ENCODE results near the gene PXMP4. TPM values are rescaled to one million over a fixed set of nuclear protein-coding genes. Genes with fewer than 3 reads are reported as not detected.

The PXMP4 gene
- total and polyA plus RNA-seq, 9 of the 15 experiments (the other 6 are each of a cell fraction or from before 2014, with no cell fraction given): 4.8 to 29.1 (median 6.8) TPM

- no peak for DNase-seq (ENCODE audit: extremely low read depth in 1 of 4, low spot score in 3 of 4)
- ChIA-PET CTCF (ENCODE audit: low intra/inter-chr PET ratio) (no interaction called here), POLR2A (interaction anchor here (0.6 to 1.6 kb wide), 6 partner anchors 10 to 367 kb away, joined by 3 to 6 read pairs (median 4); no protein-coding TSS in a partner anchor)
- peaks cover 21 to 61% of the 10 kb centered on the region in 2 experiments for H3K4me1 ChIP-seq (replicated peaks in 1 of 2; ENCODE audit: control insufficient read depth in 2 of 2, insufficient read depth in 2 of 2, low read length in 2 of 2)
- 92% methylated on average over 12 of the region's 13 CpGs for WGBS (ENCODE audit: insufficient coverage, low coverage, missing lambda C conversion rate)
- H3K4me3 ChIP-seq: no peak overlapping the region
- H4K20me1 ChIP-seq (replicated peaks; ENCODE audit: control insufficient read depth, insufficient read depth, low read length): peaks cover 7% of the 10 kb centered on the region; the same call in 1 of the 2 replicates
- H3K27ac ChIP-seq (ENCODE audit: extremely low read depth, low read depth, low read length): no peak overlapping the region; the same call in 2 of the 3 replicates
- peaks cover 34% of the 10 kb centered on the region for H3K79me2 ChIP-seq (ENCODE audit: control insufficient read depth, insufficient read depth, low read length)
- no peak for ATAC-seq
- peaks cover 54% of the 10 kb centered on the region for H3K36me3 ChIP-seq (ENCODE audit: control insufficient read depth, insufficient read depth, low read length)
- no peaks in the 10 kb centered on the region for H3K27me3 ChIP-seq (ENCODE audit: control insufficient read depth in 2 of 2, insufficient read depth in 2 of 2, low read length in 2 of 2)
- no peaks in the 10 kb centered on the region for H3K9me3 ChIP-seq (replicated peaks; ENCODE audit: control insufficient read depth, insufficient read depth, low read depth, low read length)
- FAIRE-seq: no peak
- no peak for TF ChIP-seq LCOR (CRISPR knock-in tag; IDR thresholded peaks at IDR 0.05)
- no peak for TF ChIP-seq GATAD2B (IDR thresholded peaks at IDR 0.05; ENCODE audit: borderline replicate concordance)
- no peak for TF ChIP-seq ZNF592 (IDR thresholded peaks at IDR 0.05)
- TF ChIP-seq RBBP5 (IDR thresholded peaks at IDR 0.05; ENCODE audit: borderline replicate concordance, insufficient read depth, low read length, poor library complexity, severe bottlenecking): no peak
- peak overlapping the region in 1 of 2 experiments; percentile 66; a peak in 1 of 4 replicates for H3K9ac ChIP-seq (ENCODE audit: insufficient read depth in 1 of 2, low read depth in 2 of 2, low read length in 2 of 2)
- in situ Hi-C loops (cut with MboI): loop anchor here (5.0 kb wide), 1 partner anchor 57 kb away; no protein-coding TSS in a partner anchor
- intact Hi-C loops (cut with micrococcal nuclease): no loop called here
- no peak overlapping the region for H2AFZ ChIP-seq (ENCODE audit: low read depth, low read length)
- BruUV-seq (replicated peaks): no TSS peak
- no peak overlapping the region for H3K4me2 ChIP-seq (ENCODE audit: insufficient read depth, low read length)
- peaks cover 5% of the 10 kb centered on the region for H3K9me1 ChIP-seq (ENCODE audit: control insufficient read depth, insufficient read depth, low read length)
Measured at GRCh38 chr20:33669873-33670640, 50.1 kb downstream of the PXMP4 start.
